MM.1S (cell line): ENCODE measurements around the gene SLC35E4.

Source experiments
- DNase-seq: peaks from one replicate; pipeline ENCODE4 v3.0.0-alpha.2; 2015
- H2AFZ ChIP-seq: fragments of 300-600 bp; sonication (generic); 2 replicates; pipeline ENCODE4 v1.6.0; 2016; ENCODE audit warnings: antibody characterized with exemption, low read length
- H3F3A ChIP-seq: fragments of 300-600 bp; sonication (generic); 2 replicates; pipeline ENCODE4 v1.6.1; 2016; ENCODE audit warnings: mild to moderate bottlenecking, antibody characterized with exemption, low read length, moderate library complexity, mixed read lengths; ENCODE audit not compliant: insufficient read depth
- H3K27ac ChIP-seq: fragments of 300-600 bp; sonication (generic); 2 replicates; pipeline ENCODE4 v1.5.1; 2016; ENCODE audit warnings: mild to moderate bottlenecking, low read length
- H3K27me3 ChIP-seq: fragments of 300-600 bp; sonication (generic); replicated peaks from 2 replicates; pipeline ENCODE4 v1.6.0; 2016; ENCODE audit warnings: low read length; ENCODE audit not compliant: insufficient read depth
- H3K36me3 ChIP-seq: fragments of 300-600 bp; sonication (generic); replicated peaks from 2 replicates; pipeline ENCODE4 v1.6.1; 2016; ENCODE audit warnings: mild to moderate bottlenecking, low read length, mixed read lengths; ENCODE audit not compliant: insufficient read depth
- H3K4me1 ChIP-seq: fragments of 300-600 bp; sonication (generic); 2 replicates; pipeline ENCODE4 v1.6.1; 2016; ENCODE audit warnings: low read length, mixed read lengths
- H3K4me2 ChIP-seq: fragments of 300-600 bp; sonication (generic); 2 replicates; pipeline ENCODE4 v1.6.0; 2016; ENCODE audit warnings: low read depth, low read length
- H3K4me3 ChIP-seq: fragments of 300-600 bp; sonication (generic); 2 replicates; pipeline ENCODE4 v1.5.1; 2016; ENCODE audit warnings: low read length, mixed read lengths
- H3K79me2 ChIP-seq: fragments of 300-600 bp; sonication (generic); 2 replicates; pipeline ENCODE4 v1.6.1; 2016; ENCODE audit warnings: mixed run types, low read length, mixed read lengths
- H3K9ac ChIP-seq: fragments of 300-600 bp; sonication (generic); 2 replicates; pipeline ENCODE4 v1.6.1; 2016; ENCODE audit warnings: low read length, mixed read lengths
- H3K9me2 ChIP-seq: fragments of 300-600 bp; sonication (generic); replicated peaks from 2 replicates; pipeline ENCODE4 v1.6.1; 2016; ENCODE audit warnings: mild to moderate bottlenecking, low read length, mixed read lengths; ENCODE audit not compliant: insufficient read depth
- H3K9me3 ChIP-seq: fragments of 300-600 bp; sonication (generic); replicated peaks from 2 replicates; pipeline ENCODE4 v1.6.1; 2016; ENCODE audit warnings: mild to moderate bottlenecking, low read length, mixed read lengths; ENCODE audit not compliant: insufficient read depth
- H4K20me1 ChIP-seq: fragments of 300-600 bp; sonication (generic); 2 replicates; pipeline ENCODE4 v1.6.1; 2016; ENCODE audit warnings: mild to moderate bottlenecking, low read length, moderate library complexity, mixed read lengths; ENCODE audit not compliant: insufficient read depth
- EZH2 ChIP-seq: fragments of 300-600 bp; sonication (generic); optimal IDR thresholded peaks from 2 replicates; pipeline ENCODE3; 2017; ENCODE audit warnings: low read depth, mild to moderate bottlenecking, antibody characterized with exemption, low read length, mixed read lengths
- EZH2phosphoT487 ChIP-seq: fragments of 300-600 bp; sonication (generic); IDR thresholded peaks from 2 replicates; pipeline ENCODE4 v1.6.1; 2018; ENCODE audit warnings: antibody characterized with exemption, low read length
- TF ChIP-seq, protein P1 (sequence below): fragments of 300-600 bp; sonication (generic); IDR thresholded peaks from 2 replicates; pipeline ENCODE4 v1.5.1; 2016; ENCODE audit warnings: antibody characterized with exemption, low read length, mixed read lengths

The SLC35E4 gene

DNA sequence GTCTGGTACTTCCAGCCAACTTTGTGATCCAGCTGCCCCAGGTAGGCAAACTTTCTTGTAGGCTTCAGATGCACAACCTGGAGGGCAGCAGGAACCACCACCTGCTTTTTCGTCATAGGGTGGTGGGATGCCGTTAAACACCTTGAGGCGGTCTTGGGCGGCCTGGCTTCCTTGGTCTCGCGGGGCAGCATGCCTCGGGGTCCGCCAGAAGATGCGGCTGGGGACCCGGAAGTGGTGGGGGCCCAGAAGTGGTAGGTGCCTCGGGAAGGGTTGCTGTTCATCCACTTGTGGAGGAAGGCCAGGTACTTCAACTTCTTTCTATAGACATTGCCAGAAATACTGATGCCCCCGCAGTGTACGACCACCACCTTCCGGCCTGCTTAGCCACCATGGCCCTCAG, 18.8 kb downstream of the SLC35E4 start:
- H3K4me3 ChIP-seq: no peak overlapping the region
- H3K27me3 ChIP-seq: no peaks in the 10 kb centered on the region
- DNase-seq: no peak
- no peaks in the 10 kb centered on the region for H3K9me3 ChIP-seq
- no peaks in the 10 kb centered on the region for H3K36me3 ChIP-seq
- no peaks in the 10 kb centered on the region for H3K4me1 ChIP-seq
- no peak overlapping the region for H2AFZ ChIP-seq
- H3K9me2 ChIP-seq: no peaks in the 10 kb centered on the region
- no peaks in the 10 kb centered on the region for H3F3A ChIP-seq
- H3K9ac ChIP-seq: no peak overlapping the region
- H3K79me2 ChIP-seq: no peaks in the 10 kb centered on the region
- no peaks in the 10 kb centered on the region for H4K20me1 ChIP-seq
- H3K4me2 ChIP-seq: no peak overlapping the region
- TF ChIP-seq EZH2 (no peak), EZH2phosphoT487 (no peak)
- TF ChIP-seq, protein P1, sequence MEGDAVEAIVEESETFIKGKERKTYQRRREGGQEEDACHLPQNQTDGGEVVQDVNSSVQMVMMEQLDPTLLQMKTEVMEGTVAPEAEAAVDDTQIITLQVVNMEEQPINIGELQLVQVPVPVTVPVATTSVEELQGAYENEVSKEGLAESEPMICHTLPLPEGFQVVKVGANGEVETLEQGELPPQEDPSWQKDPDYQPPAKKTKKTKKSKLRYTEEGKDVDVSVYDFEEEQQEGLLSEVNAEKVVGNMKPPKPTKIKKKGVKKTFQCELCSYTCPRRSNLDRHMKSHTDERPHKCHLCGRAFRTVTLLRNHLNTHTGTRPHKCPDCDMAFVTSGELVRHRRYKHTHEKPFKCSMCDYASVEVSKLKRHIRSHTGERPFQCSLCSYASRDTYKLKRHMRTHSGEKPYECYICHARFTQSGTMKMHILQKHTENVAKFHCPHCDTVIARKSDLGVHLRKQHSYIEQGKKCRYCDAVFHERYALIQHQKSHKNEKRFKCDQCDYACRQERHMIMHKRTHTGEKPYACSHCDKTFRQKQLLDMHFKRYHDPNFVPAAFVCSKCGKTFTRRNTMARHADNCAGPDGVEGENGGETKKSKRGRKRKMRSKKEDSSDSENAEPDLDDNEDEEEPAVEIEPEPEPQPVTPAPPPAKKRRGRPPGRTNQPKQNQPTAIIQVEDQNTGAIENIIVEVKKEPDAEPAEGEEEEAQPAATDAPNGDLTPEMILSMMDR: no peak
- no peak overlapping the region for H3K27ac ChIP-seq

DNA sequence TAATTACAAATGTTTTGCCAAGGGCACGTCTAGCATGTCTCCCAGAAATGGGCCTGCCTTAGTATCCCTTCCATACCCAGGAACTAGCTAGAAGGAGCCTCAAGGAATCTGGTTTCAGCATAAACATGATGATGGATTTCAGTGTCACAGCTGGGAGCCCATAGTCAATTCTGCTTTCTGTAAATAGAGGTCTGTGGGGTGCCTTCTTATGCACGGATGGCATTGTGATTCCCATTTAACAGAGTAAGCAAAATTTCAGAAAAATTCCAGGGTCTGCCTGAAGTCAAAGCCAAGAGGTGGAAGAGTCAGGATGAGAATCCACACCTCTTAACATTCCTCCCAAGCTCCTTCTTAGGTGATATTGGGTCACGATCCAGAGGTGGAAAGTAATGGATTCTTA, 20.0 kb downstream of the SLC35E4 start:
- TF ChIP-seq EZH2 (no peak), EZH2phosphoT487 (no peak)
- TF ChIP-seq, protein P1: no peak
- H3K4me2 ChIP-seq: no peak overlapping the region
- H3K4me1 ChIP-seq: no peaks in the 10 kb centered on the region
- no peaks in the 10 kb centered on the region for H3K9me2 ChIP-seq
- H2AFZ ChIP-seq: no peak overlapping the region
- H4K20me1 ChIP-seq: no peaks in the 10 kb centered on the region
- H3K9ac ChIP-seq: no peak overlapping the region
- no peak overlapping the region for H3K4me3 ChIP-seq
- H3K9me3 ChIP-seq: no peaks in the 10 kb centered on the region
- no peak for DNase-seq
- no peaks in the 10 kb centered on the region for H3F3A ChIP-seq
- no peaks in the 10 kb centered on the region for H3K79me2 ChIP-seq
- H3K27me3 ChIP-seq: no peaks in the 10 kb centered on the region
- H3K36me3 ChIP-seq: no peaks in the 10 kb centered on the region
- H3K27ac ChIP-seq: no peak overlapping the region

DNA sequence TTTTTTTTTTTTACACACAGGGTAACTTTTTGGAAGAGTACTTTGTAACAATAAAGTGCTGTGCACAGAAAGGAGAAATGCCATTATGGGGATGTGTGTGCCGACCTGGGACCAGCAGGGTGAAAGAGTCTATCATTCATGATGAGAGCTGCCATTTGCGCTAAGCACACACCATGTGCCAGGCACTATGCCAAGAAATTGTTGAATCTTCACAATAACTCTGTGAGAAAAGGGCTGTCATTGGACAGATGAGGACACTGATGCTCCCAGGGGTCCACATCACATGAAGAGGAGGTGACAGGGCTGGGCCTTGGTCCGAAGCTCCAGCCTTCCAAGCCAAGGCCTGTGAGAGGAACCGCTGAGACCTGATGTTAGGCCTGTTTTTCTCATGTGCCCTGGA, 26.5 kb downstream of the SLC35E4 start:
- no peaks in the 10 kb centered on the region for H3K27me3 ChIP-seq
- H2AFZ ChIP-seq: no peak overlapping the region
- H3F3A ChIP-seq: no peaks in the 10 kb centered on the region
- no peaks in the 10 kb centered on the region for H3K9me3 ChIP-seq
- H3K79me2 ChIP-seq: no peaks in the 10 kb centered on the region
- no peaks in the 10 kb centered on the region for H3K9me2 ChIP-seq
- H3K27ac ChIP-seq: no peak overlapping the region
- H3K4me3 ChIP-seq: no peak overlapping the region
- no peak for DNase-seq
- TF ChIP-seq, protein P1: no peak
- TF ChIP-seq EZH2phosphoT487 (no peak), EZH2 (no peak)
- H3K4me1 ChIP-seq: no peaks in the 10 kb centered on the region
- no peak overlapping the region for H3K9ac ChIP-seq
- H3K4me2 ChIP-seq: no peak overlapping the region
- H3K36me3 ChIP-seq: no peaks in the 10 kb centered on the region
- no peaks in the 10 kb centered on the region for H4K20me1 ChIP-seq
